Measurements from ENCODE around the gene CDH12. TPM values are rescaled to one million over a fixed set of nuclear protein-coding genes. Genes with fewer than 3 reads are reported as not detected.

CDH12 gene
- total RNA-seq, 1 experiment from 2014 or later = not detected

DNA sequence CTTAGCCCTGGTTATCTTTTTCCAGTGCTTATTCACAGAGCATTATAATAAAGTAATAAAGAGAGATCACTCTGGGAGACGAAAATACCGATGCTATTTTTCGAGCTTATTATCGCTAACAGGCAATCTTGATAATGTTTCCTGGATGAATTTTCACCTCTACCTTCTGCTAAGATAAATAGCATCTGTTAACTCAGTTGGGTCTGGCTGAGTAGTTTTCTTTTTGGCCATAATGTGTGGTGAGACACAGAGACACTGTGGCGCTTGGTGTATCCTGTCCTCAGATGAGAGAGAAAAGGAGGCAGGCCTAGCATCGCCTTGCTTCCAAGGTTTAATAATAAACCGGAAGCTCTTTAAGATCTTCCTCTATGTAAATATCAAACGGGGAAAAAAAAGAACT is 46.2 kb upstream of the CDH12 start:
- H3K23me2 ChIP-seq (ENCODE audit: insufficient read length, low read depth, low read length, poor library complexity, severe bottlenecking) = no peaks in the 10 kb centered on the region
- H3K18ac ChIP-seq (ENCODE audit: insufficient read length, low read depth, low read length) = no peak overlapping the region
- DNase-seq = no peak
- H3K4me2 ChIP-seq (ENCODE audit: insufficient read depth, insufficient read length, low read length) = no peak overlapping the region
- no peak overlapping the region for H2BK5ac ChIP-seq (ENCODE audit: insufficient read length, low read length)
- no peak overlapping the region for H4K91ac ChIP-seq (ENCODE audit: insufficient read length, low read depth, low read length)
- no peak overlapping the region for H3K4ac ChIP-seq (ENCODE audit: low read depth, low read length)
- no peak overlapping the region for H3K27ac Mint-ChIP-seq
- H4K5ac ChIP-seq (ENCODE audit: insufficient read length, low read depth, low read length) = no peak overlapping the region
- no peak overlapping the region for H3T11ph ChIP-seq (ENCODE audit: low read length)
- no peak overlapping the region for H3K27ac ChIP-seq (ENCODE audit: insufficient read length, low read depth, low read length)
- H3K4me3 Mint-ChIP-seq = no peak overlapping the region
- no peak overlapping the region for H2BK120ac ChIP-seq (ENCODE audit: low read depth, low read length, poor library complexity, severe bottlenecking)
- no peaks in the 10 kb centered on the region for H3K27me3 Mint-ChIP-seq (ENCODE audit: low read depth)
- no peaks in the 10 kb centered on the region for H4K20me1 ChIP-seq (ENCODE audit: control insufficient read depth, insufficient read depth, insufficient read length)
- no CpG with 5 or more reads among the region's 8 CpGs for WGBS (ENCODE audit: extremely low coverage, insufficient read length, low lambda C conversion rate)
- H3K9ac ChIP-seq (ENCODE audit: extremely low read depth, insufficient read length, low read length) = no peak overlapping the region
- no peak overlapping the region for H2AK5ac ChIP-seq (ENCODE audit: insufficient read length, low read length)
- H3K79me2 ChIP-seq (ENCODE audit: insufficient read depth, low read length) = no peaks in the 10 kb centered on the region
- H2AFZ ChIP-seq (ENCODE audit: low read length) = no peak overlapping the region
- TF ChIP-seq, protein P1, sequence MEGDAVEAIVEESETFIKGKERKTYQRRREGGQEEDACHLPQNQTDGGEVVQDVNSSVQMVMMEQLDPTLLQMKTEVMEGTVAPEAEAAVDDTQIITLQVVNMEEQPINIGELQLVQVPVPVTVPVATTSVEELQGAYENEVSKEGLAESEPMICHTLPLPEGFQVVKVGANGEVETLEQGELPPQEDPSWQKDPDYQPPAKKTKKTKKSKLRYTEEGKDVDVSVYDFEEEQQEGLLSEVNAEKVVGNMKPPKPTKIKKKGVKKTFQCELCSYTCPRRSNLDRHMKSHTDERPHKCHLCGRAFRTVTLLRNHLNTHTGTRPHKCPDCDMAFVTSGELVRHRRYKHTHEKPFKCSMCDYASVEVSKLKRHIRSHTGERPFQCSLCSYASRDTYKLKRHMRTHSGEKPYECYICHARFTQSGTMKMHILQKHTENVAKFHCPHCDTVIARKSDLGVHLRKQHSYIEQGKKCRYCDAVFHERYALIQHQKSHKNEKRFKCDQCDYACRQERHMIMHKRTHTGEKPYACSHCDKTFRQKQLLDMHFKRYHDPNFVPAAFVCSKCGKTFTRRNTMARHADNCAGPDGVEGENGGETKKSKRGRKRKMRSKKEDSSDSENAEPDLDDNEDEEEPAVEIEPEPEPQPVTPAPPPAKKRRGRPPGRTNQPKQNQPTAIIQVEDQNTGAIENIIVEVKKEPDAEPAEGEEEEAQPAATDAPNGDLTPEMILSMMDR (conservative IDR thresholded peaks at IDR 0.05) = no peak
- no peak overlapping the region for H2BK12ac ChIP-seq (ENCODE audit: insufficient read length, low read depth, low read length)
- H4K8ac ChIP-seq (replicated peaks; ENCODE audit: insufficient read length, low read depth, low read length) = no peak overlapping the region
- no peaks in the 10 kb centered on the region for H3K79me1 ChIP-seq (ENCODE audit: insufficient read depth, low read depth, low read length, poor library complexity, severe bottlenecking)
- H3K56ac ChIP-seq (ENCODE audit: insufficient read length, low read depth, low read length) = no peak overlapping the region
- no peaks in the 10 kb centered on the region for H3K4me1 Mint-ChIP-seq
- peaks cover 0 to 4% of the 10 kb centered on the region in 2 experiments; a peak in 1 of 5 replicates for H3K9me3 Mint-ChIP-seq
- H3K4me1 ChIP-seq (ENCODE audit: insufficient read depth, low read length) = no peaks in the 10 kb centered on the region
- no peak overlapping the region for H3K14ac ChIP-seq (ENCODE audit: insufficient read depth, low read length)
- H2BK15ac ChIP-seq (ENCODE audit: low read depth, low read length) = no peak overlapping the region
- H3K9me3 ChIP-seq (ENCODE audit: control insufficient read depth, low read depth, low read length) = no peaks in the 10 kb centered on the region
- H3K36me3 Mint-ChIP-seq (ENCODE audit: insufficient read depth in 1 of 3, low read depth in 3 of 3) = no peaks in the 10 kb centered on the region
- no peak overlapping the region for H2BK20ac ChIP-seq (ENCODE audit: low read depth, low read length, poor library complexity, severe bottlenecking)
- no peaks in the 10 kb centered on the region for H3K27me3 ChIP-seq (ENCODE audit: insufficient read depth, low read length)
- no peak overlapping the region for H3K23ac ChIP-seq (ENCODE audit: insufficient read length, low read depth, low read length)
